ENCODE measurements around the gene IP6K3. TPM values are rescaled to one million over a fixed set of nuclear protein-coding genes. Genes with fewer than 3 reads are reported as not detected.

The IP6K3 gene
- 1.9 TPM in 1 of 2 replicates, not detected in the other for total RNA-seq

DNA sequence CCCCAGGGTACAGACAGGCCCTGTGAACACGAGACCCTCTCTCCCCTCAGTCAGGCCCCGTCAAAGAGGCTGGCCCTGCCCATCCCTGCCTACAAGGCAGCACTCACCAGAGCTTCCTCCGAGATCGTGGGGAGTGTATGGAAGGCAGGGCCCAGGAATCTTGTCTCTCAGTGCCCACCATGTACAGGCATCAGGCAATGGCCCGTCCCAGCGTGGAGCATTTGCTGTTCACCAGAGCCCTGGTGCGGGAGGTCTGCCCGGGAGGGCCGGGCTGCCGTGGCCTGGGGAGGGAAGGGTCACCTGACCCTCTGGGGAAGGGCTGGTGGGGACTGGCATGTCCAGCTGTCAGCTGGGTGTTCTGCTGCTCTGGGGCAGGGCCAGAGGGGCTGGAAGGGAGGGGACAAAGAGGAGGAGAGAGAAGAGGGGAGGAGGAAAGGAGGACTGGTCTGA, at the start of gene IP6K3:
Gene IP6K3, minus strand, starts transcription at position 255 of the 450 bp plus-strand sequence. CDS start 11,429 bp downstream, outside the sequence.

GRCh38 chr6:33788694-33789549, 42.2 kb upstream of the IP6K3 start, which contains the start of gene LEMD2:
LEMD2 (minus strand) TSS chr6:33789130; CDS start chr6:33789116, 14 bp downstream.

DNA sequence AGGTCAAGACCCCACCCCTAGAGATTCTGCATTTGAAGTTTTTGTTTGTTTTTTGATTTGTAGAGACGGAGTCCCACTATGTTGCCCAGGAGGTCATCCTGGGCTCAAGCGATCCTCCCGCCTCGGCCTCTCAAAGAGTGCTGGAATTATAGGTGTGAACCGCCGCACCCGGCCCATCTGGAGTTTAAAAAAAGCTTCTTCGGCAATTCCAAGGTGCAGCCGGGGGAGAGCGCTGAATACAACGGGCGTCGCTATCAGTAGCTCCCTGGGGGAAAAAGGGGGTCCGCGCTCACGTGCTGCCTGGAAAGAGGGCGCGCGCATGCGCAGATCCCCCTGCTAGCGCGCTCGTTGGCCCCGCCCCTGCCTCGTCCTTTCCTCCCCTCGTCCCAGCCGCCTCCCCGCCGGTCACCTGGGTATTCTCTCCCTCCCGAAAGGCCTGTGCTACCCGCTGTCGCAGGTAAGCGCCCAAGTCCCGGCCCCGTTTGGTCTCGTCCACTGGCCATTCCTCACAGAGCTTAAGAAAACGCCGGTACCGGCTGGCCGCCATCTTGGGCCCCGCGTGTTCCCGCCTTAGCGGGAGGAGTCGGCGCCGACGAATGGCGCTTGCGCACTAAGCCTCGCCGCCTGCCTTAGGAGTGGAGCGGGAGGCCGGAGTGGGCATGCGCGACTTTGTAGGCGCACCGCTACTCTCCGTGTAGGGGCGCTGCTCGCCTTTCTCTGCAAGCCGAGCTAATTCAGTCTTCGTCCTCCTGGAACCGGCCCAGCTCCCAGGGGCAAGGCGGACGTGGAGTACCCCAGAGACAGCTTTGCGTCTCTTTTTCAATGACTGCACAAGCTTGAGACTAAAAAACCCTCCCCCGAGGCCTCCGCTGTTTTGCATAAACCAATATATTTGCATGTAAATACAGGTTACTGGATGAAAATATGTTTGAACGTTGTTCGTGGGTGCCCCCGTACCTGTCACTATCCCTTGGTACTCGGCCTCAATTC, 35.3 kb downstream of the IP6K3 start, which contains the start of gene UQCC2:
Gene UQCC2, minus strand, starts transcription at position 561 of the 990 bp plus-strand sequence. Its CDS starts 14 bp downstream, at position 547.

Other genes starting within 250 kb of the IP6K3 start
- gene BAK1, start 166.6 kb downstream of the IP6K3 start, total RNA-seq = 33.5 and 51.7 TPM in 2 replicates
- gene ITPR3, start 125.6 kb downstream of the IP6K3 start, total RNA-seq = 118 and 271 TPM in 2 replicates
- gene UQCC2, start 35.2 kb downstream of the IP6K3 start, total RNA-seq = 19.5 and 21.6 TPM in 2 replicates
- 65.6 and 79.9 TPM in 2 replicates for gene LEMD2, start 42.2 kb upstream of the IP6K3 start, total RNA-seq
- not detected in 2 replicates for gene MLN, start 57.1 kb upstream of the IP6K3 start, total RNA-seq

All from nasal cavity respiratory epithelium epithelial cell of viscerocranial mucosa (primary cell).